GM23248 (cell line): Measurements from ENCODE around the gene SHC1. TPM values are rescaled to one million over a fixed set of nuclear protein-coding genes. Genes with fewer than 3 reads are reported as not detected.

Experiments used
- DNase-seq: peaks from one replicate; pipeline ENCODE4 v3.0.0-alpha.2; 2015
- H2AFZ ChIP-seq: fragments of 200-600 bp; sonication (generic); 2 replicates; pipeline ENCODE4 v1.6.1; 2016; ENCODE audit warnings: antibody characterized with exemption
- H3F3A ChIP-seq: fragments of 200-600 bp; sonication (generic); 2 replicates; pipeline ENCODE4 v1.6.1; 2016; ENCODE audit warnings: mild to moderate bottlenecking, antibody characterized with exemption, mixed run types; ENCODE audit not compliant: insufficient read depth
- H3K27ac ChIP-seq: fragments of 200-600 bp; sonication (generic); 2 replicates; pipeline ENCODE4 v1.5.1; 2016; ENCODE audit warnings: mild to moderate bottlenecking
- H3K27me3 ChIP-seq: fragments of 200-600 bp; sonication (generic); replicated peaks from 2 replicates; pipeline ENCODE4 v1.6.1; 2016; ENCODE audit warnings: mild to moderate bottlenecking; ENCODE audit not compliant: insufficient read depth
- H3K36me3 ChIP-seq: fragments of 200-600 bp; sonication (generic); 2 replicates; pipeline ENCODE4 v1.6.1; 2016; ENCODE audit warnings: low read depth, mild to moderate bottlenecking
- H3K4me1 ChIP-seq: fragments of 200-600 bp; sonication (generic); 2 replicates; pipeline ENCODE4 v1.6.1; 2016; ENCODE audit warnings: mild to moderate bottlenecking; ENCODE audit not compliant: insufficient read depth
- H3K4me2 ChIP-seq: fragments of 200-600 bp; sonication (generic); one replicate; pipeline ENCODE4 v1.6.1; 2016; ENCODE audit warnings: mild to moderate bottlenecking; ENCODE audit not compliant: unreplicated experiment
- H3K4me3 ChIP-seq: fragments of 200-600 bp; sonication (generic); 2 replicates; pipeline ENCODE4 v1.5.1; 2016; ENCODE audit warnings: mild to moderate bottlenecking
- H3K79me2 ChIP-seq: fragments of 200-600 bp; sonication (generic); 2 replicates; pipeline ENCODE4 v1.6.1; 2016; ENCODE audit warnings: mild to moderate bottlenecking; ENCODE audit not compliant: insufficient read depth
- H3K9ac ChIP-seq: fragments of 200-600 bp; sonication (generic); 2 replicates; pipeline ENCODE4 v1.6.1; 2016; ENCODE audit warnings: mild to moderate bottlenecking
- H3K9me2 ChIP-seq: fragments of 200-600 bp; sonication (generic); 2 replicates; pipeline ENCODE4 v1.6.1; 2016; ENCODE audit warnings: mixed run types, mild to moderate bottlenecking, moderate library complexity; ENCODE audit not compliant: insufficient read depth
- H3K9me3 ChIP-seq: fragments of 200-600 bp; sonication (generic); one replicate; pipeline ENCODE4 v1.6.1; 2017; ENCODE audit warnings: low read depth
- H4K20me1 ChIP-seq: fragments of 200-600 bp; sonication (generic); 2 replicates; pipeline ENCODE4 v1.6.0; 2016; ENCODE audit not compliant: insufficient read depth
- EZH2 ChIP-seq: fragments of 200-600 bp; sonication (generic); IDR thresholded peaks from 2 replicates; pipeline ENCODE4 v1.6.1; 2018; ENCODE audit warnings: antibody characterized with exemption, mild to moderate bottlenecking; ENCODE audit not compliant: insufficient read depth, poor library complexity, severe bottlenecking
- EZH2phosphoT487 ChIP-seq: fragments of 200-600 bp; sonication (generic); IDR thresholded peaks from 2 replicates; pipeline ENCODE4 v1.6.1; 2018; ENCODE audit warnings: antibody characterized with exemption, moderate library complexity, mild to moderate bottlenecking, low read depth; ENCODE audit not compliant: insufficient read depth
- WGBS, 2 experiments: methylation state at CpG; one replicate each; pipeline ENCODE4 v1.1.6; 2015 to 2017; ENCODE audit warnings: low lambda C conversion rate in 2 of 2, low coverage in 1 of 2; ENCODE audit errors: missing lambda C conversion rate in 2 of 2; 5-methylcytosine and 5-hydroxymethylcytosine counted together
- in situ Hi-C: fragments of 300-500 bp; cut with MboI; formaldehyde crosslinking; loops from 2 replicates; pipeline ENCODE4 v1.15.0; 2020
- polyA plus RNA-seq: library from polyadenylated mRNA; unstranded; fragments of >200 nt; fragmentation: Nextera tagmentation; extraction: Ambion mirVana; gene quantifications from 2 replicates; pipeline ENCODE4 v1.2.1, GENCODE V29; 2016
- total RNA-seq: library from RNA; depleted of rRNA; stranded (reverse); fragments of >200 nt; shearing (Covaris generic); gene quantifications from 2 replicates; pipeline ENCODE4 v1.2.3, GENCODE V29; 2014

The SHC1 gene
- total and polyA plus RNA-seq, 2 experiments from 2014 or later, result 278 to 319 TPM

GRCh38 chr1:155017041-155017945 is 46.7 kb upstream of the SHC1 start:
- Histone ChIP-seq H3K9me2 (no peaks in the 10 kb centered on the region), H3K9ac (peak overlapping the region; percentile 53), H3K4me1 (peaks cover 15% of the 10 kb centered on the region), H3K79me2 (no peaks in the 10 kb centered on the region), H3K4me2 (peak overlapping the region; percentile 58), H4K20me1 (no peaks in the 10 kb centered on the region), H2AFZ (peak overlapping the region; percentile 47; the same call in 1 of the 2 replicates), H3F3A (no peaks in the 10 kb centered on the region), H3K27ac (peak overlapping the region; percentile 49), H3K36me3 (no peaks in the 10 kb centered on the region), H3K9me3 (no peaks in the 10 kb centered on the region), H3K27me3 (no peaks in the 10 kb centered on the region), H3K4me3 (peak overlapping the region; percentile 64)
- peak; percentile 91 for DNase-seq
- in situ Hi-C loops, result no loop called here
- 2 to 3% methylated on average over 22 to 48 of the region's 49 CpGs for WGBS, 2 experiments
- TF ChIP-seq EZH2, result no peak
- TF ChIP-seq EZH2phosphoT487, result no peak

GRCh38 chr1:155016231-155016831 is 45.8 kb upstream of the SHC1 start:
- H3K36me3 ChIP-seq, result no peaks in the 10 kb centered on the region
- DNase-seq, result no peak
- no peaks in the 10 kb centered on the region for H3K9me3 ChIP-seq
- no peaks in the 10 kb centered on the region for H3F3A ChIP-seq
- H3K4me3 ChIP-seq, result no peak overlapping the region
- no peaks in the 10 kb centered on the region for H4K20me1 ChIP-seq
- H3K9me2 ChIP-seq, result no peaks in the 10 kb centered on the region
- in situ Hi-C loops, result no loop called here
- H3K79me2 ChIP-seq, result no peaks in the 10 kb centered on the region
- TF ChIP-seq EZH2phosphoT487 (no peak), EZH2 (no peak)
- WGBS, 2 experiments, result 87 to 89% methylated on average over 19 to 25 of the region's 26 CpGs
- H3K4me1 ChIP-seq, result peaks cover 11% of the 10 kb centered on the region
- H3K27ac ChIP-seq, result no peak overlapping the region
- no peak overlapping the region for H3K9ac ChIP-seq
- H3K27me3 ChIP-seq, result no peaks in the 10 kb centered on the region
- H2AFZ ChIP-seq, result no peak overlapping the region
- no peak overlapping the region for H3K4me2 ChIP-seq

- H3K27ac ChIP-seq, result no peak overlapping the region
- no peak overlapping the region for H3K9ac ChIP-seq
- H3K4me2 ChIP-seq, result no peak overlapping the region
- H3K27me3 ChIP-seq, result no peaks in the 10 kb centered on the region
- in situ Hi-C loops, result no loop called here
- no peak for DNase-seq
- no peak overlapping the region for H2AFZ ChIP-seq
- no peak overlapping the region for H3K4me3 ChIP-seq
- 85 to 88% methylated on average over 15 to 16 of the region's 16 CpGs for WGBS, 2 experiments
- no peaks in the 10 kb centered on the region for H3K79me2 ChIP-seq
- peaks cover 11% of the 10 kb centered on the region for H3K4me1 ChIP-seq
- no peaks in the 10 kb centered on the region for H3F3A ChIP-seq
- no peaks in the 10 kb centered on the region for H4K20me1 ChIP-seq
- no peak for TF ChIP-seq EZH2
- no peak for TF ChIP-seq EZH2phosphoT487
- H3K9me3 ChIP-seq, result no peaks in the 10 kb centered on the region
- no peaks in the 10 kb centered on the region for H3K36me3 ChIP-seq
- no peaks in the 10 kb centered on the region for H3K9me2 ChIP-seq
Measured at GRCh38 chr1:155015527-155016230, 45.1 kb upstream of the SHC1 start.

GRCh38 chr1:155014709-155015508 is 44.4 kb upstream of the SHC1 start:
- WGBS, 2 experiments, result 90 to 94% methylated on average over 14 to 31 of the region's 31 CpGs
- no peak for DNase-seq

More at GRCh38 chr1:155014709-155015508, 44.4 kb upstream of the SHC1 start:
- Histone ChIP-seq H3K4me2 (no peak overlapping the region), H3K27ac (no peak overlapping the region), H3K4me1 (peaks cover 11% of the 10 kb centered on the region), H3K9me3 (no peaks in the 10 kb centered on the region), H3K9ac (no peak overlapping the region), H3K27me3 (no peaks in the 10 kb centered on the region), H3K79me2 (no peaks in the 10 kb centered on the region), H2AFZ (no peak overlapping the region), H3K9me2 (no peaks in the 10 kb centered on the region), H4K20me1 (no peaks in the 10 kb centered on the region), H3K4me3 (no peak overlapping the region), H3K36me3 (no peaks in the 10 kb centered on the region), H3F3A (no peaks in the 10 kb centered on the region)
- no peak for TF ChIP-seq EZH2
- no peak for TF ChIP-seq EZH2phosphoT487
- in situ Hi-C loops, result no loop called here
